Activated CD8-positive, alpha-beta memory T cell treated with anti-CD3 and anti-CD28 coated beads for 4 hours (primary cell): Measurements from ENCODE around the gene LIMD2.
"Not testable (repeated sequence)": the region's sequence is repeated elsewhere in the genome, so short reads cannot be mapped to it uniquely, and the experiment has no call there.

Experiments used
- DNase-seq, 2 donors: peaks; one replicate each; pipeline ENCODE4 v3.0.0-alpha.2; 2020; ENCODE audit warnings: low read depth in 2 of 2

The LIMD2 gene

GRCh38 chr17:63699638-63700527 lies at the start of gene LIMD2:
LIMD2 (minus strand) TSS chr17:63700125; CDS start chr17:63699298, 827 bp downstream.
- peak; percentile 71 to 80 for DNase-seq

DNA sequence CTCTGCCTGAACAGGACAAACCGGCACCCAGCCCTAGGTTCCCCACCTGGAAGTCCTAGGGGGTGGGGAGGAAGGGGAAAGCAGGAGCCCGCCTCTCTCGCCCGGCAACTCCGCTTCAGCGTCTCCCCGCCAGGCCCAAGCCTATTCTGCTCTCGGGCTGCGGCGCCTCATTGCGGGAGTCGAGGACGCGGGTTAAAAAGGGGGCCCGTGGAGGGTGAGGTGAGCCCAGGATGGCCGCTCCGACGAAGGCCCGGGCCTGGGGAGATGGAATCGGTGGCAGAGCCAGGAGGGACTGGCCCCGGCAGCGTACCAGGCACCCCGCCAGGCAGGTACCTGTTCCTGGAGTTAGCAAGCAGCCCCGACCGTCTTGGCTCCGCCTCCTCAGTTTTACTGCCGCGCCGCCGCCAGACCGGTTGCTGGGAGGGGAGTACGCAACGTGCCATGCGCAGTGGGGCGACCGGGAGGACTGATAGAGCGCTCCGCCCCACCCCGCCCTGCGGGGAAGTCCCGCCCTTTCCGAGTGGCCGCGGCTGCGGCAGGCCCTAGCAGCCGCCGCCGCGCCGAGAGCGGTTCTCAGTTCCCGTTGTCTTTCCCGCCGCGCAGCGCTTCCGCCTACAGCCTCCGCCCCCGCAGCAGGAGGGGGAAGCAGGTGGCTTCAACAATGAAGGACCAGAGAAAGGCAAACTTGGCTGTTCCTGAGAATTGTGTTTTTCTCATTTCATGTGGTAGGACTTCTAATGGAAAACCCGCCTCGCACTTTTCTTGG lies 41.7 kb upstream of the LIMD2 start, which contains the start of gene STRADA:
TSS of gene STRADA (minus strand) at position 392 of the 766 bp plus-strand sequence. CDS start 13,430 bp downstream, outside the sequence.
- DNase-seq: peak; percentile 98

GRCh38 chr17:63741143-63741407 lies 41.1 kb upstream of the LIMD2 start:
- no peak for DNase-seq

DNA sequence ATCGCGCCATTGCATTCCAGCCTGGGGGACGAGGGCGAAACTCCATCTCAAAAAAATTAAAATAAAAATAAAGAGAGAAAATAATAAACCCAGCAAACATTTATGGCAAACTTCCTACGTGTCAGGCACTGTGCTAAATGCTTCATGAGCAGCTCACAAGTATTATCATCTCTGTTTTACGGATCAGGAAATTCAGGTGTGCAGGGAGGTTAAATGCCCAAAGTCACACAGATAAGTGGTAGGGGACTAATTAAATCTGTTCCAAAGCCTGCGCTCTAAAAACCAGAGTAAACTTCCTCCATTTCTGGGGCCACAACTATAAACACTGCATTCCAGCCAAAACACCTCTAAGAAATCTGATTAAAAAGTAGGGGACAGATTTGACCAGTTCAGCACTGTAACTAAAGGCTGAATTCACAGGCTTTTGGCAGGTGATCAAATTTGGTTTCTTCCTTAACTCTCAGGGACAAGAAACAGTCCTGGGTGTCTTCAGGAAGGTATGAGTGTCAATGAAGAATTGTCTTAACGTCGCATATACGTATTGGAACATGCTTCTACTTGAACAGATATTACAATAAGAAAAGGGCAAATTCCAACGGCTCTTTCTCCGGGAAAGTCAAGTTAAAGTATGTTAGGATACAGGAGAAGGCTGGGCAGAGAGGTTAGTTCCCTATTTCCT lies 40.7 kb upstream of the LIMD2 start:
- no peak for DNase-seq

- DNase-seq: no peak
These were observed 35.8 kb upstream of the LIMD2 start for GRCh38 chr17:63735691-63736090.

DNA sequence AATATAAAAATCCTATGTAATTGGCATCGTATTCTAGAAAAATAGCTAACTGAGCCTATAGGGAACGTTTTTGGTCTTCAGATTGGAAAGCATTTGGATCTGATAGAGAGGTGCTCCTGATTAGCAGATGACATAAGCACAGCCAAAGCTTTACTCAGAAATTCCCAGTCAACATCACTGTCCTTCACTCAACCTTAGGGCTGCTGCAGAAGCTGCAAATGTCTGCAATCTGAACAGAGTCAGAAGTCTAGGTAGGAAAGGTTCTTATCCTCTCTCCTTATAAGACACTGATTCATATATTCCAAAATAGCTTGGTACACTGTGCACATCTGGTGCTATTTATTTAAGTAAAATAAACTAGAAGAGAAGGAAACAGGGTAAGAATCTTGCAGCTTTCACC lies 22.5 kb upstream of the LIMD2 start:
- DNase-seq: no peak

- not testable (repeated sequence) for DNase-seq
These were observed 20.3 kb upstream of the LIMD2 start for GRCh38 chr17:63720194-63720593.

DNA sequence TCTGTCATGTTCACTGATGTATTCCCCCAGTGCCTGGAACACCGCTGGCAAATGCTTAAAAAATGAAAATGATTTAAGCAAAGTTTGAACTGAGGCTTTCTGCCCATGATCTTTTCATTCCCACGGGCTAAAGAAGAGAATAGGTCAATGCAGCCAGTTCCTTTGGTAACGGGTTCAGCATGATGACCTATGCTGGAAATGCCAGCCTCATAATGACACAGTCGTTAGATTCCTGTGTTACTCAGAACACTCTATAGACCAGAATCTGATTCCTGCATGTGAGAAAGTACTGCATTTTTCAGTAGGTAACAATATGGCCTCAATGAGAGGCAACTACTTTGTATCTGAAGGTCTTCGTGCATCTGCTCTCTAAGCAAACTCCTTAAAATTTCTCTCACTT lies 19.1 kb upstream of the LIMD2 start:
- no peak for DNase-seq

DNA sequence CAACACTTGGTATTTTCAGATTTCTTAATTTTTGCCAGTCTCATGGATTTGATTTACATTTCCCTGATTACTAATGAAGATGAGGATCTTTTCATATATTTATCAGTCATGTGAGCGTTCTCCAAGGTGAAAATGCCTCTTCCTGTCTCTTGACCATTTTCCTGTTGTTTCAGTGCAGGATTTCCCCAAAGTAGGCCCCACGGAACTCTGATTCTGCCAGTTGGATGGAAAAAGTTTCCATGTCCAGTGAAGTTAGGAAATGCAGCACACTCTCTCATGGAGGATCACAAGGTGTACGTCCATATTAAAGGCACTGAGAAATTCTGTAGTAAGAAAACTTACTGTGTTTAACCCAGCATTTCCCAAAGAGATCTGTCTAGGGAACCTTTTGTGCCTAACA lies 16.5 kb upstream of the LIMD2 start:
- no peak for DNase-seq

DNA sequence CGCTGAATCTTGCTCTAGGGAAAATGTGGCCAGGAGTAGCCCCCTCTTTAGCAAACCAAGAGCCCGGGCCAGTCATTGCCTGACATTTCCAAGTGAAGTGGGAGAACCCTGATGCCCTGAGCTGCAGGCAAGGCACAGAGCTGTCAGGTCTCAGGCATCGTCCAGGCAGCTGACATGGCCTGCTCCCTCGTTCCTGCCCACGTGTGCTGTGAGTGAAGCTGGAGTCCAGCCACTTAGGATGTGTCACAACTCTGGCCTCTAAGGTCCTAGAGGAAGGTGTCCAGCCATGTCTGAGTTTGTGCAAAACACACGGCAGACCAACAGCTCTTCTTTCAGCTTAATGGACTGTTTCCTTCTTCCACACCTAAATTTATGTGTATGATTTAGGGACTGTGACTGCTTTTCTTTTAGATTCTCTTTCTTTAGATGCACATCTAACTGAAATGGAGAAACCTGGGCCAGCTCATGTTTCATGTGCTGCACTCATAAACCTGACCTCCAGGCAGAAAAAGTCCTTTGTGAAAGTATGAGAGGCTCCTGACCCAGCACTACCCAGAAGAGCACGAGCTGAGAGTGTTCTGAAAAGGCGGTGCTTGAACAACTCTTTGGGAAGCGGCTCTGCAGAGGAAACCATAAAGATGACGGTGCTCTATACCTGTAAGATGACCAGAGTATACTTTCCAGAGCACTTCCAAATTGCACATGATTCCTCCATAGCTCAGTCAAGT lies 14.8 kb upstream of the LIMD2 start:
- no peak for DNase-seq

- DNase-seq: no peak
These were observed 9.2 kb upstream of the LIMD2 start for GRCh38 chr17:63709110-63709509.

GRCh38 chr17:63707151-63707550 lies 7.2 kb upstream of the LIMD2 start:
- no peak for DNase-seq

DNA sequence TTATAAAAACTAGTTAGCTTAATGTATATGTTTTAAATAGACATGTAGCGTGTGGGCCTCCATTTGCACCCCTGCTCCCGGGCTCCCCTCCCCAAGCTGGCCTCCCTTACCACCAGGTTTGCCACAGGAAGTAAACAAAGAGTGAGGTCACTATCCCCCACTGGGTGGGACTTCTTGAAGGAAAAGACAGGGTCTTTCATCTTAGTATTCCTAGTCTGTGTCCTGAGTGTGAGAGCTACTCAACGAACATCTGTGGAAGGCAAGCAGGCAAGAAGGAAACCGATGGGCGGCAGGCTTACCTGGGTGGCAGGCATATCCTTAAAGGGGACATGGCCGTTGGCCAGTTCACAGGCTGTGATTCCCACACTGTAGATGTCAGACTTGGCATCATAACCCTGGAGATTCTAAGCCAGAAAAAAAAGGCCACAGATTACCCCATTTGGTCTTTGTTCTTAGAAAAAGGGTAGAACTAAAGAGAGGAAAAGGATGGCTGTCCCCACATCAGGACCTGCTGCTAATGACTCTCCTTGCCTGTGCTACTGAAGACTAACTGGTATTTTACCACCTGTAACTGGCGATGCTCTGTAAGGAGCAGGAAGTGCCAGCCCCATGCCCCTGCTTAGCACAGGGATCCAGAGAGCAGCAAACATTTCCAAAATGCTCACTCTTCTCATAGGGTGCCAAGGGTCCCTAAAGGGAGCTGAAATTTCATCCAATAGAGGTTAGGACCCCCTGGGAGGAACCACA lies 6.6 kb upstream of the LIMD2 start:
- no peak for DNase-seq

- DNase-seq: no peak
These were observed 5.7 kb upstream of the LIMD2 start for GRCh38 chr17:63705657-63706056.

GRCh38 chr17:63704836-63705235 lies 4.9 kb upstream of the LIMD2 start:
- no peak for DNase-seq

DNA sequence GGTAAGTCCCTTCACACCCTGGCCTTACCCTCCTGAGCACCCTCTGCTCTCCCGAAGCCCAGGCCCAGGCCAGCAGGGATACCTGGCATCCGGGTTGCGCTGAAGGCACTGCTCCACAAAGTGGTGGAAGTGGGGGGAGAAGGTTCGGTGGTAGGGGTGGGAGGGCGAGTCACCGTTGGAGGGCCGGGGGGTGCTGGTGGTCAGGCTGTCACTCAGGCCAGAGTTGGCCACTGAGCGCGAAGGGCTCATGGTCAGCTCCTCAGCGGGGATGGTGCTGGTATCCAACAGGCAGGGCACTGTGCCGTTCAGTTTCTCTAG lies 4.3 kb upstream of the LIMD2 start:
- no peak for DNase-seq

DNA sequence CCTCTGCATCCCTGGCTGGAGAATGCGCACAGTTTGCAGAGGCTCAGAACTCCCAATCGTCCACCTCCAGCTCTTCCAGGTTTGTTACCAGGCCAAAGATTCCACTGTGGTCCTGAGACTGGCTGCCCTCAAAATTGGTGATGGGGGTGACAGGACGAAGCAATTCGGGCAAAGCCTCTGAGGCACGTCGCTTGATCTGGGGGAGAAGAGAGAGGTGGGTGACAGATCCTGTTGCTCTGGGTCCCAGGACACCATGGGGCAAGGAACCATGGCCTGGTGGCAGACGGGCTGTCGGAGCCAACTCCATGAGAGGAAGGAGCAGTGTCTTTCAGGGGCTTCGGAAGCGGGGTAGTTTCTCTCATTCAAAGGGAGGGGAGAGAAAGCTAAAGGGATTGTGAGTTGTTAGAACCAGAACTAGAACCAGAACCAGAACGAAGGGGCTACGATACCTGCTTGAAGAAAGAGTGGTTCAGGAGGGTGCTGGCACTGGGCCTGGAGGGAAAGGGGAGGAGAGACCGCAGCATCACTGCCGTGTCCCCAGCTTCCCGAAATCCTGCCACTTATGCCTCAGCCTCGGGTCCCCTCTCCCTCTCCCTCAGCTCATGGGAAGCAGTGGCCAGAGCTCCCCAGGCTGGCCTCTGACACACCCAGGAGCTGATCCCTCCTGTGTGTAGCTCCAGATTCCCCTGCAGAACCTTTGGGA lies 3.8 kb upstream of the LIMD2 start:
- DNase-seq: no peak

GRCh38 chr17:63703029-63703428 lies 3.1 kb upstream of the LIMD2 start:
- no peak for DNase-seq

DNA sequence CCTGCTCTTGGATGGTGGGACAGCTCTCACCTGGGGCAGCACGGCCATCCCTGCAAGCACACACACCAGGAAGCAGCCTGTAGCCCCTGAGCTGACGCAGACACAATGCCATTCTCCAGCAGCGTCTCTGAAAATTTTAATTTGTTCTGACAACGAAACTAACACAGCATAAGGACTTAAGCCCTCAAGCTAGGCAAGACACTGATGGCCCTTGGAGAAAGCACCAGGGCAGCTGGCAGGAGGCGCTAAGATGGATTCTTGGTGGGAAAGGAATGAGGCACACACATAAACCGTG lies 2.7 kb upstream of the LIMD2 start:
- DNase-seq: no peak

GRCh38 chr17:63701868-63702720 lies 2.2 kb upstream of the LIMD2 start:
- peak in 1 of 2 donors; percentile 67 for DNase-seq
